ENCODE results near the gene ASXL2. TPM values are rescaled to one million over a fixed set of nuclear protein-coding genes. Genes with fewer than 3 reads are reported as not detected.

The ASXL2 gene
- total RNA-seq = 10 to 100 TPM in 5 of 6 experiments, 1 to 10 TPM in 1; 9.1 to 13.4 (median 12.0) TPM
- long read RNA-seq, partial matches to known transcripts = 0 of 1 reads
- long read RNA-seq, other reads (novel, unspliced or antisense) = 1 of 1 reads

GRCh38 chr2:25878361-25879132, at the start of gene ASXL2:
TSS of gene ASXL2 (minus strand) at chr2:25878487. CDS start at chr2:25878222, 265 bp downstream.
- Histone ChIP-seq H3K36me3 (no peaks in the 10 kb centered on the region), H3K4me3 (peak within 1 kb of the TSS; percentile 83 to 90 (median 89)), H3K4me1 (peaks cover 0 to 19% (median 5%) of the 10 kb centered on the region in 4 donors), H3K9me3 (no peaks in the 10 kb centered on the region), H3K27ac (peak within 1 kb of the TSS; percentile 77 to 92 (median 86)), H3K27me3 (no peaks in the 10 kb centered on the region)
- DNase-seq = peak; percentile 98 to 99 (median 99)
- WGBS (ENCODE audit: insufficient coverage, low coverage, low lambda C conversion rate, missing lambda C conversion rate) = 7% methylated on average over 4 of the region's 56 CpGs
- ATAC-seq = peak; percentile 92 to 99 (median 96)
- TF ChIP-seq POLR2A (IDR thresholded peaks at IDR 0.05) (peak; percentile 90), CTCF (IDR thresholded peaks at IDR 0.05) (peak in 2 of 4 donors; percentile 8 to 16)
- intact Hi-C loops (cut with DNase I) = no loop called here

GRCh38 chr2:25926984-25927756, 48.9 kb upstream of the ASXL2 start:
- Histone ChIP-seq H3K4me1 (no peaks in the 10 kb centered on the region), H3K36me3 (no peaks in the 10 kb centered on the region), H3K4me3 (no peak overlapping the region), H3K27me3 (no peaks in the 10 kb centered on the region), H3K9me3 (no peaks in the 10 kb centered on the region), H3K27ac (no peak overlapping the region)
- DNase-seq (no peak), ATAC-seq (no peak)
- intact Hi-C loops (cut with DNase I) = no loop called here
- no peak for TF ChIP-seq CTCF (IDR thresholded peaks at IDR 0.05)
- TF ChIP-seq POLR2A (IDR thresholded peaks at IDR 0.05) = no peak
- WGBS (ENCODE audit: insufficient coverage, low coverage, low lambda C conversion rate, missing lambda C conversion rate) = 64% methylated on average over 8 of the region's 18 CpGs

GRCh38 chr2:25922501-25922900, 44.2 kb upstream of the ASXL2 start:
- DNase-seq (no peak), ATAC-seq (no peak)
- WGBS (ENCODE audit: insufficient coverage, low coverage, low lambda C conversion rate, missing lambda C conversion rate) = 69% methylated on average over 2 of the region's 2 CpGs
- intact Hi-C loops (cut with DNase I) = no loop called here
- no peaks in the 10 kb centered on the region for H3K36me3 ChIP-seq
- no peak for TF ChIP-seq CTCF (IDR thresholded peaks at IDR 0.05)
- TF ChIP-seq POLR2A (IDR thresholded peaks at IDR 0.05) = no peak
- no peaks in the 10 kb centered on the region for H3K9me3 ChIP-seq
- H3K27ac ChIP-seq = no peak overlapping the region
- H3K27me3 ChIP-seq = no peaks in the 10 kb centered on the region
- no peak overlapping the region for H3K4me3 ChIP-seq
- no peaks in the 10 kb centered on the region for H3K4me1 ChIP-seq

- WGBS (ENCODE audit: insufficient coverage, low coverage, low lambda C conversion rate, missing lambda C conversion rate) = 60% methylated on average over 5 of the region's 12 CpGs
- intact Hi-C loops (cut with DNase I) = no loop called here
- Histone ChIP-seq H3K27ac (no peak overlapping the region), H3K4me3 (no peak overlapping the region), H3K36me3 (no peaks in the 10 kb centered on the region), H3K4me1 (no peaks in the 10 kb centered on the region), H3K9me3 (no peaks in the 10 kb centered on the region), H3K27me3 (no peaks in the 10 kb centered on the region)
- DNase-seq (no peak), ATAC-seq (no peak)
- TF ChIP-seq CTCF (IDR thresholded peaks at IDR 0.05) = no peak
- no peak for TF ChIP-seq POLR2A (IDR thresholded peaks at IDR 0.05)
These were observed 42.6 kb upstream of the ASXL2 start for GRCh38 chr2:25920786-25921415.
